HepG2 (cell line): ENCODE data around the gene ASMT.
"Not testable (repeated sequence)": the region's sequence is repeated elsewhere in the genome, so short reads cannot be mapped to it uniquely, and the experiment has no call there.

Experiments used
- CBFB ChIP-seq: sonication (generic); formaldehyde crosslinking; IDR thresholded peaks from 2 replicates; pipeline ENCODE4 v1.4.0; 2020; ENCODE audit warnings: missing genetic modification reagents
- EHMT2 ChIP-seq: fragments of 200-600 bp; sonication (generic); IDR thresholded peaks from 2 replicates; pipeline ENCODE4 v1.7.0; 2017; ENCODE audit warnings: antibody characterized with exemption, low read depth, low read length, borderline replicate concordance
- HMGXB4 ChIP-seq, 2 experiments: sonication (generic) in 1 of 2; formaldehyde crosslinking in 1 of 2; IDR thresholded peaks; 2 replicates each; pipeline versions ENCODE4 v1.4.0 to v1.6.1; 2018 to 2020; ENCODE audit warnings: missing genetic modification reagents in 2 of 2, borderline replicate concordance in 1 of 2, low read depth in 1 of 2, mild to moderate bottlenecking in 1 of 2, missing biosample characterization in 1 of 2
- MED1 ChIP-seq: sonication (generic); formaldehyde crosslinking; IDR thresholded peaks from 2 replicates; pipeline ENCODE4 v1.4.0; 2020; ENCODE audit warnings: missing genetic modification reagents
- MNT ChIP-seq: fragments of 450-650 bp; IDR thresholded peaks from 2 replicates; pipeline ENCODE4 v1.6.1; 2016
- NR3C1 ChIP-seq: sonication (generic); formaldehyde crosslinking; IDR thresholded peaks from 2 replicates; pipeline ENCODE4 v1.4.0; 2020; ENCODE audit warnings: missing genetic modification reagents
- PAWR ChIP-seq: sonication (generic); formaldehyde crosslinking; IDR thresholded peaks from 2 replicates; pipeline ENCODE4 v1.4.0; 2020; ENCODE audit warnings: missing genetic modification reagents, mild to moderate bottlenecking, borderline replicate concordance
- POLR2A ChIP-seq, 2 experiments: IDR thresholded peaks; 2 replicates each; pipeline ENCODE4 v1.6.1; 2011; ENCODE audit warnings: low read depth in 2 of 2, low read length in 2 of 2, mild to moderate bottlenecking in 1 of 2, moderate library complexity in 1 of 2; ENCODE audit not compliant: insufficient read depth in 1 of 2
- SIN3A ChIP-seq: IDR thresholded peaks from 2 replicates; pipeline ENCODE4 v1.6.1; 2011; ENCODE audit warnings: low read depth, mild to moderate bottlenecking, control low read depth, low read length, borderline replicate concordance
- ZFX ChIP-seq: sonication (generic); formaldehyde crosslinking; IDR thresholded peaks from 2 replicates; pipeline ENCODE4 v1.4.0; 2020; ENCODE audit warnings: mild to moderate bottlenecking, low read depth, missing genetic modification reagents, moderate library complexity
- ZFYVE20 ChIP-seq: sonication (generic); formaldehyde crosslinking; IDR thresholded peaks from 2 replicates; pipeline ENCODE4 v1.8.0; 2023; ENCODE audit warnings: low read depth, mild to moderate bottlenecking, moderate library complexity, missing genetic modification reagents, borderline replicate concordance
- ZNF282 ChIP-seq: fragments of 450-650 bp; IDR thresholded peaks from 2 replicates; pipeline ENCODE4 v1.6.1; 2018; ENCODE audit not compliant: partially characterized antibody

- not testable (repeated sequence) for TF ChIP-seq EHMT2; NR3C1 (CRISPR knock-in tag); CBFB (CRISPR knock-in tag); SIN3A; POLR2A (IDR thresholded peaks at IDR 0.05; ENCODE audit: insufficient read depth in 1 of 2, low read depth in 2 of 2, low read length in 2 of 2); PAWR (CRISPR knock-in tag); ZFX (CRISPR knock-in tag); ZNF282; ZFYVE20; MNT; HMGXB4 (CRISPR knock-in tag; IDR thresholded peaks at IDR 0.05; ENCODE audit: borderline replicate concordance in 1 of 2, low read depth in 1 of 2); MED1 (CRISPR knock-in tag)
These were observed 10.0 kb downstream of the ASMT start for GRCh38 chrX:1624861-1625215.
